Right lung (tissue), 5 donors: ENCODE measurements around the gene HMGXB4. TPM values are rescaled to one million over a fixed set of nuclear protein-coding genes. Genes with fewer than 3 reads are reported as not detected.

Experiments
- DNase-seq, 2 donors: peaks; one replicate each; pipeline ENCODE4 v3.0.0-alpha.2; 2013
- polyA plus RNA-seq, 5 donors: library from polyadenylated mRNA; unstranded; fragments of 120-200 nt; gene quantifications; one replicate each; pipeline versions ENCODE4 v1.2.1 to v1.2.3, GENCODE V29; 2013; ENCODE audit warnings: inconsistent platforms in 1 of 5, low replicate concordance in 1 of 5; ENCODE audit not compliant: insufficient read length in 5 of 5, insufficient read depth in 1 of 5

Gene HMGXB4
- polyA plus RNA-seq, 5 donors = 25.5 to 35.1 (median 30.9) TPM

- no peak for DNase-seq
These were observed 7.1 kb upstream of the HMGXB4 start for GRCh38 chr22:35250156-35250555.

DNA sequence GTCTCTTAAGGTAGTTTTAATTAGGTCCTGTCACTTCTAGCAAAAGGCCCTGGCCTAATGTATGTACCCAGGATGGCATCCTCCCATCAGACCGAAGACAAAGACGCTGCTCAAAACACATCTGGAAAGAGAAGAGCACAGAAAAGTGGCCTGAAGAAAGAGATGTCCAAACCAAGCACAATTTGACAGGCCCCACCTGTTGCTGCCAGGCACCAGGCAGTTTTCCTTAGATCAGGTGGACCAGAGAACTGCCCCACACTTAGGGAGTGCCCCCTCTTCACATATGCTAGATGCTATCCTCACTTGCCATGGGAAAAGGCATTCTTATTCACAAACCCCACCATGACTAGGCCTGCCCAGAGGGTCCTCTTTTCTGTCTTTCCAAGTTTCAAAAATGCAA, 3.3 kb upstream of the HMGXB4 start:
- no peak for DNase-seq

GRCh38 chr22:35257002-35257320, 332 bp upstream of the HMGXB4 start:
- no peak for DNase-seq

GRCh38 chr22:35258191-35258988, 1.1 kb downstream of the HMGXB4 start:
- peak in 1 of 2 donors; percentile 17 for DNase-seq

- no peak for DNase-seq
These were observed 7.7 kb downstream of the HMGXB4 start for GRCh38 chr22:35264986-35265385.

- no peak for DNase-seq
These were observed 9.0 kb downstream of the HMGXB4 start for GRCh38 chr22:35266277-35266676.

GRCh38 chr22:35269630-35270029, 12.3 kb downstream of the HMGXB4 start:
- no peak for DNase-seq

DNA sequence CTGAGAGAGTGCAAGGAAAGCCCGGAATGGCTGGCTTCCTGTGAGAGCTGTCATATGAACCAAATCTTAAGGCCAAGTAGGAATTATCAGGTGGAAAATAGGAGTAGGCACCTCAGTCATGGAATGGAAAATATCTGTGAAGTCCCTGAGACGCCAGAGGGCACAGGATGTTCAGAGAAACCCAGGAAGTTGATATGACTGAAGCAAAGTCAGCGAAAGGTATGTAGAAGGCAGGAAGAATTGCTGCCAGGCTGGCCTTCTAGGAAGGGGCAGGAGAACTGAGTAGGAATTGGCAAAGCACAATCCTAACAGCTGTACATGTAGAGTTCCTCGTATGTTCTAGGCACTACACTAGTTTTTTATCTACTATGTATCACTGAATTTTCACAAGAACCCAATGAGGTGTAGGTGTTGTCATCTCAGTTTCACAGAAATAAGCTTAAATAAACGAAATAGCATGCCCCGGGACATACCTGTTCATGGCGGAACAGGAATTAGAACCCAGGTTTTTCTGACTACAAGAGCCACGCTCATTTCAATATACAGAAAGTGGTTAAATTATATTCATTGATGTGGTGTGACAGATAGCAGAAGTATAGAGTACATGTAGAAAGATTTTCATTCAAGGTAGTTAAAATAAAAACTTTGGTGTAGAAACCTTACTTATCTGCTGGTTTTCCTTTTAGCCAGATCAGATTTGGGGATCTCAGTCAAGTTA, 17.0 kb downstream of the HMGXB4 start:
- DNase-seq = no peak

DNA sequence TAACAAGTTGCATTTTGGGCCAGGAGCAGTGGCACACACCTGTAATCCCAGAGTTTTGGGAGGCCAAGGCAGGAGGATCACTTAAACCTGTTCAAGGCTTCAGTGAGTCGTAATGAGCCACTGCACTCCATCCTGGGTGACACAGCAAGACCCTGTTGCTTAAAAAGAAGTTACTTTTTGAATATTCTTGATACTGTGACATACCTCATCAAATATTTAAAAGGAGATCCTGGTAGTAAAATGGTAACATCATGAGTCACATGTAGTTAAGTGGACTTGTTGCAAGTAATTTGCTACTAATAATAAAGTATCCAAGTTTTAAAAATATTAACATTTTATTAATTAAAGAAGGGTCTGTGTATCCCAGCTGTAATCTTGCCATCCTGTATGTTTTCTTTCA, 18.3 kb downstream of the HMGXB4 start:
- no peak for DNase-seq

DNA sequence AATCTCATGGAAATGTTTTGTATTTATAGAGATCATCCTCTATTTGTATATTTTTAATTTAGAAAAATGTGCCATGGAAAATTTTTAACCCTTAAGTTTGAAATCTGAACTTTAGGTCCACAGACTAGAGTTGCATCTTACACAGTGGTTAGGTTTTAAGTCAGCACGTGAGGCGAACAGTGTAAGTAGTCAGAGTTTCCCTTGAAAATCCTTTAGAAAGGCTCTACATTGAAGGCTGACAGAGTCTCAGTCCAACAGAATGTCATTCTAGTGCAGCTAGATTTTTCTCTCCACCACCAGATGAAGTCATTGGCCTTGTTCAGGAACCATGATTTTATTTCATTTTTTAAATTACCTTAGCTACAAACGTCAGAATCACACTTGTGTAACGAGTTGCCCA, 18.7 kb downstream of the HMGXB4 start:
- no peak for DNase-seq

DNA sequence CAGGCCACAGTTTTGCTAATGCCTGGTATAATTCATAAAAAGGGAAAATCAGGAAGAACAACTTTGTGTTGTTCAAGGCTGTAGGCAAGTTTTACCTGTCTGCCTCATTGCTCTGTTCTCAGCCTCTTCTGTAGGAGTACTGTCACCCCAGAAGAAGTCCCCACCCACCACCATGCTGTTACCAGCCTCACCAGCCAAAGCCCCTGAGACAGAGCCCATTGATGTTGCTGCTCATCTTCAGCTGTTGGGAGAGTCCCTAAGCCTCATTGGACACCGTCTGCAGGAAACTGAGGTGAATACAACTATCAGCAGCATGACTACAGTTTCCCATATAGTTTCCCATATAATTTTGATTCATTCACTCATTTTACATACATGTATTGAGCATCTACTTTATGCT, 30.8 kb downstream of the HMGXB4 start:
- DNase-seq = no peak

GRCh38 chr22:35292786-35293185, 35.5 kb downstream of the HMGXB4 start:
- DNase-seq = no peak

GRCh38 chr22:35296051-35296450, 38.8 kb downstream of the HMGXB4 start:
- DNase-seq = no peak

DNA sequence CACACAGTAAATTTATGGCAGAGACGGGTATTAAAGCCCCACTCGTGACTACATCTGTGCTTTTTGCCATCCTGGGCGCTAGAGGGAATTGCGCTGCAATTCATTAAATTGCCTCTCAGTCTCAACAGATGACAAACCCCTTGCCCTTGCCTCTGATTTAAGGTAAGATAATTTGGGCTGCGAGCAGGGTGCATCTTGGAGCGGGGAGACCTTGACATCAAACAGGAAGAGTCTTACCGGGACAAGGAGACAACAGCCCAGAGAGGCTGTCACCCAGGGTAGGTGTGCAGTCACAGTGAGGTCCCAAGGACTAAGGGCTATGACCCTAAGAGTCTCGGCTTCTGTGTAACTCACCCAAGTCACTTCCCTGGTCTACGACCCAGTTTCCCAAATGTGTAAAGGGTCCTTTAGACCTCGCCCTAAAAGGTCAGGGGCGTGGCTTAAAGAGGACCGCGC, 42.0 kb downstream of the HMGXB4 start:
- DNase-seq = peak in 1 of 2 donors; percentile 20

- DNase-seq = peak; percentile 99
These were observed 42.6 kb downstream of the HMGXB4 start, which contains the start of gene TOM1 for GRCh38 chr22:35299673-35300499. Gene TOM1 (plus strand): TSS chr22:35299894. CDS start chr22:35299929, 35 bp downstream.

GRCh38 chr22:35301372-35301874, 44.1 kb downstream of the HMGXB4 start:
- peak in 1 of 2 donors; percentile 36 for DNase-seq

GRCh38 chr22:35303029-35303624, 45.8 kb downstream of the HMGXB4 start:
- no peak for DNase-seq

DNA sequence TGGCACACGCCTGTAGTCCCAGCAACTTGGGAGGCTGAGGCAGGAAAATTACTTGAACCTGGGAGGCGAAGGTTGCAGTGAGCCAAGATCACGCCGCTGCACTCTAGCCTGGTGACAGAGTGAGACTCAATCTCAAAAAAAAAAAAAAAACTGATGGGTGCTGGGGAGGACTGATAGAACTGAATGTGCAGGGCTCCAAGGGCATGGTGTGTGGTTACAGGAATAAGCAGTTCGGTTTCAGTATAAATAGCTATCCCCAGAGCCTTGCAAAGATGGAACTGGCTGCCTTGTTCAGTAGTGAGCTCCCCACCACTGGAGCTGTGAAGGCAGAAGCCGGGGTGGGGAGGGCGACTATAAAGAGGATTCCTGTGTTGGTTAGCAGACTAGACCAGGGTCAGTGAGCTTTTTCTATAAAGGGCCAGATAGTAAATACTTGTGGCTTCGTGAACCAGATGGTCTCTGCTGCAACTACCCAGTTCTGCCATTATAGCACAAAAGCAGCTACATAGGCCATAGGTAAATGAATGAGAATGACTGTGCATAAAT, 48.3 kb downstream of the HMGXB4 start:
- DNase-seq = no peak

GRCh38 chr22:35306350-35306967, 49.2 kb downstream of the HMGXB4 start:
- DNase-seq = no peak

GRCh38 chr22:35307372-35307771, 50.1 kb downstream of the HMGXB4 start:
- no peak for DNase-seq

DNA sequence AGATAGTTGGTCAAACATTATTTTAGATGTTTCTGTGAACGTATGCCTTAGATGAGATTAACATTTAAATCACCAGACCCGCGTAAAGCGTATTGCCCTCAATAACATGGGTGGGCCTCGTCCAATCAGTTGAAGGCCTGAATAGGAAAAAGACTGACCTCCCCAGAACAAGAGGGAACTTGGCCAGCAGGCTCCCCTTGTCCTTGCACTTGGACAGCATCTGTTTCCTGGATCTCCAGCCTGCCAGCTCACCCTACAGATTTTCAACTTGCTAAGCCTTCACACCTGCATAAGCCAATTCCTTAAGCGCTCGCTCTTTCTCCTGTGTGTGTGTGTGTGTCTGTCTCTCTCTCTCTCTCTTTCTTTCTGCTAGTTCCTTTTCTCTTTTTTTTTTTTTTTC, 50.6 kb downstream of the HMGXB4 start:
- DNase-seq = no peak
